DOHH2 (cell line): ENCODE data around the gene TMEM132A.

Experiments
- H3F3A ChIP-seq: fragments of 200-600 bp; sonication (generic), shearing (Covaris generic); 2 replicates; pipeline ENCODE4 v1.6.0; 2016; ENCODE audit warnings: antibody characterized with exemption, mild to moderate bottlenecking; ENCODE audit not compliant: control insufficient read depth, insufficient read depth
- H3K27ac ChIP-seq: fragments of 200-600 bp; sonication (generic); 2 replicates; pipeline ENCODE4 v1.5.1; 2014; ENCODE audit warnings: low read depth, mild to moderate bottlenecking, low read length, moderate library complexity
- H3K27me3 ChIP-seq: fragments of 200-600 bp; sonication (generic); 2 replicates; pipeline ENCODE4 v1.6.1; 2014; ENCODE audit warnings: mild to moderate bottlenecking, low read length, mixed read lengths; ENCODE audit not compliant: control insufficient read depth
- H3K36me3 ChIP-seq: fragments of 200-600 bp; sonication (generic); 2 replicates; pipeline ENCODE4 v1.6.1; 2014; ENCODE audit warnings: mild to moderate bottlenecking, low read length, moderate library complexity, mixed read lengths; ENCODE audit not compliant: control insufficient read depth
- H3K4me1 ChIP-seq: fragments of 200-600 bp; sonication (generic); 2 replicates; pipeline ENCODE4 v1.6.1; 2014; ENCODE audit warnings: mild to moderate bottlenecking, low read length, mixed read lengths; ENCODE audit not compliant: control insufficient read depth
- H3K4me2 ChIP-seq: fragments of 200-600 bp; sonication (generic); 2 replicates; pipeline ENCODE4 v1.6.0; 2014; ENCODE audit warnings: mild to moderate bottlenecking, low read length, moderate library complexity
- H3K4me3 ChIP-seq: fragments of 200-600 bp; sonication (generic); 2 replicates; pipeline ENCODE4 v1.5.1; 2014; ENCODE audit warnings: mild to moderate bottlenecking, low read length, mixed read lengths
- H3K79me2 ChIP-seq: fragments of 200-600 bp; sonication (generic); 2 replicates; pipeline ENCODE4 v1.6.1; 2014; ENCODE audit warnings: mild to moderate bottlenecking, low read length, mixed read lengths; ENCODE audit not compliant: control insufficient read depth
- H3K9me2 ChIP-seq: fragments of 200-600 bp; sonication (generic); replicated peaks from 2 replicates; pipeline ENCODE4 v1.6.1; 2014; ENCODE audit warnings: mild to moderate bottlenecking, low read length, mixed read lengths; ENCODE audit not compliant: control insufficient read depth
- H3K9me3 ChIP-seq: fragments of 200-600 bp; sonication (generic); 2 replicates; pipeline ENCODE4 v1.6.1; 2014; ENCODE audit warnings: antibody characterized with exemption, low read length, mixed read lengths; ENCODE audit not compliant: control insufficient read depth, insufficient read depth
- H4K20me1 ChIP-seq: fragments of 200-600 bp; sonication (generic); 2 replicates; pipeline ENCODE4 v1.6.0; 2014; ENCODE audit warnings: low read depth, mild to moderate bottlenecking, antibody characterized with exemption, low read length, moderate library complexity; ENCODE audit not compliant: control insufficient read depth, insufficient read depth
- EZH2phosphoT487 ChIP-seq: fragments of 200-600 bp; sonication (generic); IDR thresholded peaks from 2 replicates; pipeline ENCODE4 v1.6.1; 2017; ENCODE audit warnings: borderline replicate concordance, mild to moderate bottlenecking, antibody characterized with exemption, low read length, moderate library complexity, mixed read lengths
- TF ChIP-seq, protein P1 (sequence below): fragments of 200-600 bp; sonication (generic); IDR thresholded peaks from one replicate; pipeline ENCODE4 v1.5.1; 2014; ENCODE audit warnings: antibody characterized with exemption, mild to moderate bottlenecking, low read depth, low read length; ENCODE audit not compliant: poor library complexity, severe bottlenecking

Gene TMEM132A

DNA sequence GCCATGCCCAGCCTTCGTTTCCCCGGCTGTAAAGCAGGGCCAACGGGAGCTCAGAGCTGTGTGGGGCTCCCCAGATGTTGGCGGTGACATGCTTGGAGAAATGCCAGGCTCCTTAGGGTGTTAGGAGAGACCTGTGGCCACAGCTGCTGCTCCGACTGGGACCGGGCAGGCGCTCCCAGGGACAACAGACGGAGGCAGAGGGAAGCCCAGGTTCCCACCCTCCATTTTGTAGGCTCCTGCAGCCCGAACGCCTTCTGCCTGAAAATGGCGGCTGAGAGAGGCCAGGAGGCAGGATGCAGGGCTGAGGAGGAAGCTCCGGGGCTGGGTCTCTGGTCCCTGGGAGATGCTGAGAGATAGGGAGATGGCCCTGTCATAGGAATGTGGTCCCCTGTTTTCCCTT, 57.3 kb downstream of the TMEM132A start:
- Histone ChIP-seq H3K79me2 (no peaks in the 10 kb centered on the region), H3K4me3 (no peak overlapping the region), H3K27ac (no peak overlapping the region), H3K36me3 (no peaks in the 10 kb centered on the region), H3K4me2 (no peak overlapping the region), H4K20me1 (no peaks in the 10 kb centered on the region), H3K9me2 (no peaks in the 10 kb centered on the region), H3K27me3 (no peaks in the 10 kb centered on the region), H3K9me3 (no peaks in the 10 kb centered on the region), H3K4me1 (peaks cover 31% of the 10 kb centered on the region), H3F3A (no peaks in the 10 kb centered on the region)
- no peak for TF ChIP-seq EZH2phosphoT487
- TF ChIP-seq, protein P1, sequence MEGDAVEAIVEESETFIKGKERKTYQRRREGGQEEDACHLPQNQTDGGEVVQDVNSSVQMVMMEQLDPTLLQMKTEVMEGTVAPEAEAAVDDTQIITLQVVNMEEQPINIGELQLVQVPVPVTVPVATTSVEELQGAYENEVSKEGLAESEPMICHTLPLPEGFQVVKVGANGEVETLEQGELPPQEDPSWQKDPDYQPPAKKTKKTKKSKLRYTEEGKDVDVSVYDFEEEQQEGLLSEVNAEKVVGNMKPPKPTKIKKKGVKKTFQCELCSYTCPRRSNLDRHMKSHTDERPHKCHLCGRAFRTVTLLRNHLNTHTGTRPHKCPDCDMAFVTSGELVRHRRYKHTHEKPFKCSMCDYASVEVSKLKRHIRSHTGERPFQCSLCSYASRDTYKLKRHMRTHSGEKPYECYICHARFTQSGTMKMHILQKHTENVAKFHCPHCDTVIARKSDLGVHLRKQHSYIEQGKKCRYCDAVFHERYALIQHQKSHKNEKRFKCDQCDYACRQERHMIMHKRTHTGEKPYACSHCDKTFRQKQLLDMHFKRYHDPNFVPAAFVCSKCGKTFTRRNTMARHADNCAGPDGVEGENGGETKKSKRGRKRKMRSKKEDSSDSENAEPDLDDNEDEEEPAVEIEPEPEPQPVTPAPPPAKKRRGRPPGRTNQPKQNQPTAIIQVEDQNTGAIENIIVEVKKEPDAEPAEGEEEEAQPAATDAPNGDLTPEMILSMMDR: no peak

- H3K4me3 ChIP-seq: no peak overlapping the region
- no peaks in the 10 kb centered on the region for H3K79me2 ChIP-seq
- no peaks in the 10 kb centered on the region for H3K36me3 ChIP-seq
- H3K27me3 ChIP-seq: no peaks in the 10 kb centered on the region
- no peak overlapping the region for H3K27ac ChIP-seq
- no peaks in the 10 kb centered on the region for H3K9me2 ChIP-seq
- TF ChIP-seq, protein P1: no peak
- no peak for TF ChIP-seq EZH2phosphoT487
- no peaks in the 10 kb centered on the region for H4K20me1 ChIP-seq
- H3K4me2 ChIP-seq: no peak overlapping the region
- no peaks in the 10 kb centered on the region for H3F3A ChIP-seq
- H3K4me1 ChIP-seq: peaks cover 24% of the 10 kb centered on the region
- no peaks in the 10 kb centered on the region for H3K9me3 ChIP-seq
Measured at GRCh38 chr11:60982184-60982583, 57.9 kb downstream of the TMEM132A start.

GRCh38 chr11:60984149-60984548, 59.9 kb downstream of the TMEM132A start:
- no peaks in the 10 kb centered on the region for H3K9me3 ChIP-seq
- H3K27me3 ChIP-seq: no peaks in the 10 kb centered on the region
- peaks cover 11% of the 10 kb centered on the region for H3K4me1 ChIP-seq
- no peaks in the 10 kb centered on the region for H4K20me1 ChIP-seq
- H3F3A ChIP-seq: no peaks in the 10 kb centered on the region
- H3K4me2 ChIP-seq: no peak overlapping the region
- H3K4me3 ChIP-seq: no peak overlapping the region
- H3K36me3 ChIP-seq: no peaks in the 10 kb centered on the region
- TF ChIP-seq EZH2phosphoT487: no peak
- TF ChIP-seq, protein P1: no peak
- no peaks in the 10 kb centered on the region for H3K9me2 ChIP-seq
- H3K27ac ChIP-seq: no peak overlapping the region
- no peaks in the 10 kb centered on the region for H3K79me2 ChIP-seq

DNA sequence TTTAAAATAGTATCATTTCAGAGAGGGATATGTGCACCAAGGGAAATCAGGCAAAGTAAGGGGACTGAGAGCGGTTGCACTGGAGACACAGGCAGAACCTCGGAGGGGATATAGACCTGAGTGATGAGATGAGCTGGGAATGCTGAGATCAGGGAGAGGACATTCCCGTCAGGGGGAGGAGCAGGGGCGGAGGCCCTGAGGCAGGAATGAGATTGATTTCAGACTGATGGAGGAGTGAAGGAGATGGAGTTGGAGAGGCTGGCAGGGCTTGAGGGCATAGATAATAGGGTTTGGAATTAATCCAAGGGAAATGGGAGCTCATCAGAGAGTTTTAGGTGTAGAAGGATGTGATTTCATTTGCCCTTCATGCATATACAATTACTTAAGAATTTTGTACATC, 60.4 kb downstream of the TMEM132A start:
- no peak overlapping the region for H3K4me2 ChIP-seq
- no peak for TF ChIP-seq EZH2phosphoT487
- TF ChIP-seq, protein P1: no peak
- H3K9me3 ChIP-seq: no peaks in the 10 kb centered on the region
- H3K4me3 ChIP-seq: no peak overlapping the region
- H3F3A ChIP-seq: no peaks in the 10 kb centered on the region
- H3K9me2 ChIP-seq: no peaks in the 10 kb centered on the region
- H3K27ac ChIP-seq: no peak overlapping the region
- H3K4me1 ChIP-seq: peaks cover 16% of the 10 kb centered on the region
- no peaks in the 10 kb centered on the region for H3K27me3 ChIP-seq
- H4K20me1 ChIP-seq: no peaks in the 10 kb centered on the region
- no peaks in the 10 kb centered on the region for H3K79me2 ChIP-seq
- no peaks in the 10 kb centered on the region for H3K36me3 ChIP-seq
